Fibroblast of the aortic adventitia (primary cell): ENCODE results near the gene DPP4. TPM values are rescaled to one million over a fixed set of nuclear protein-coding genes. Genes with fewer than 3 reads are reported as not detected.
A peak's percentile ranks its signal among the peaks of the same experiment; 100 is the strongest.

Source experiments
- DNase-seq: peaks from one replicate; pipeline ENCODE4 v3.0.0-alpha.2; 2010; ENCODE audit warnings: low read depth
- H3K4me3 ChIP-seq: 2 replicates; pipeline ENCODE4 v1.5.1; 2011; ENCODE audit warnings: low read depth, mild to moderate bottlenecking, control low read depth, low read length, moderate library complexity
- total RNA-seq: library from RNA; depleted of rRNA; stranded (reverse); fragments of >200 nt; gene quantifications from 2 replicates; pipeline ENCODE4 v1.2.3, GENCODE V29; 2012; ENCODE audit warnings: low replicate concordance
- TF ChIP-seq, protein P1 (sequence below): IDR thresholded peaks from 2 replicates; pipeline ENCODE4 v1.5.1; 2011; ENCODE audit warnings: mild to moderate bottlenecking, low read length, control low read depth, inconsistent platforms; ENCODE audit not compliant: insufficient read depth

DPP4 gene
- total RNA-seq, 1 donor = 203 TPM

DNA sequence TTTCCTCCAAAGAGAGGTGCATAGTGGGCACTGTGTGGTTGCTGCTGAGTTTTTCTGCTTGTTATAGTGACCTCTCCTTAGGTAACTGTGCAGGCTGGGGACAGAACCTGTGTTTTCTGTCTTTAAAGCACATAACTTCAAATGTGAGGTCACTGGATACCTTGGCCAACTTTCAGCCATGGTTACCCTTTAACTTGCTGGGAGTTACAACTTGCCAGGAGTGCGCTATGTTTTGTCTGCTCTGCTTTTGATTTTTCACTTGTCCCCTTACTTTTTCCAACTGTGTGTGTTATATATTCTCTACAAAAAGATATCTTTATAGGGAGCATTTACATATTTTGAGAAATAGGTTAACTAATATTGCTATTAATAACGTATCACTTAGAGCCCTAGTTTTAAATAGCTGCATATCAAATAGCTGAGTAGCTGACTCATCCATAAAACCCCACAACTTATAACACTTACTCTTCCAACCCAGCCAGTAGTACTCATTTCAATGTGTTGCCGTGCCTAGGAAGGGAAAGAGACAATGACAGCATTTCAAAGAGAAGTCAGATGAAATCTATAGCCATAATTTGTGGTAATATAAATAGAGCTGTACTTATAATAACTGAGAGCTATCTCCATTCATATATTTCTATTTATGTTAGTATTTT, 51.6 kb downstream of the DPP4 start:
- TF ChIP-seq, protein P1, sequence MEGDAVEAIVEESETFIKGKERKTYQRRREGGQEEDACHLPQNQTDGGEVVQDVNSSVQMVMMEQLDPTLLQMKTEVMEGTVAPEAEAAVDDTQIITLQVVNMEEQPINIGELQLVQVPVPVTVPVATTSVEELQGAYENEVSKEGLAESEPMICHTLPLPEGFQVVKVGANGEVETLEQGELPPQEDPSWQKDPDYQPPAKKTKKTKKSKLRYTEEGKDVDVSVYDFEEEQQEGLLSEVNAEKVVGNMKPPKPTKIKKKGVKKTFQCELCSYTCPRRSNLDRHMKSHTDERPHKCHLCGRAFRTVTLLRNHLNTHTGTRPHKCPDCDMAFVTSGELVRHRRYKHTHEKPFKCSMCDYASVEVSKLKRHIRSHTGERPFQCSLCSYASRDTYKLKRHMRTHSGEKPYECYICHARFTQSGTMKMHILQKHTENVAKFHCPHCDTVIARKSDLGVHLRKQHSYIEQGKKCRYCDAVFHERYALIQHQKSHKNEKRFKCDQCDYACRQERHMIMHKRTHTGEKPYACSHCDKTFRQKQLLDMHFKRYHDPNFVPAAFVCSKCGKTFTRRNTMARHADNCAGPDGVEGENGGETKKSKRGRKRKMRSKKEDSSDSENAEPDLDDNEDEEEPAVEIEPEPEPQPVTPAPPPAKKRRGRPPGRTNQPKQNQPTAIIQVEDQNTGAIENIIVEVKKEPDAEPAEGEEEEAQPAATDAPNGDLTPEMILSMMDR = no peak
- no peak overlapping the region for H3K4me3 ChIP-seq
- DNase-seq = peak; percentile 19

DNA sequence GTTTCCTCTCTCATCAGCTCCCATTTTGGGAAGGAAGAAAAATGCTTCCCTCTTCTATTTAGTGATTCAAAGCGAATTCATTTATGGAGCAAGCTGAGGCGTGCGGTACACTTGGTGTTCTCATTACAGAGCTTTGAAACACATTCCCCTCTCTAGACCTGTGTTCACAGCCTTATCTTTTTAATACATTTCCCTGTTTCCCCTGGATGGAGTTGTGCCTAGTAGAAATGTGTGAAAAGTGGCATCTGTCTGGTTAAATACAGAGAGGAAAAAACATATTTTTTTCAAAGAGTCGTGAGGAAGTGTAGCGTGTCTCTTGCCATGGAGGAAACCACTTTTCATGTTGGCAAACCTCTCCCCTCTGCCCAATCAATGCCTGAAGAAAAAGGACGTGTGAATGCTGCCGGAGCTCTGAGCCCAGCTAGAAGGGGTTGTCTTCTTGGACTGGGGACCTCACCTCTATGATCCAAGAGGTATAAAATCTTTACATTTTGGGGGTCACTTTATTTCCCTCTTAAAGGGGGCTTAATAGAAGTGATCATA, 52.4 kb downstream of the DPP4 start:
- no peak for DNase-seq
- TF ChIP-seq, protein P1 = no peak
- H3K4me3 ChIP-seq = no peak overlapping the region

DNA sequence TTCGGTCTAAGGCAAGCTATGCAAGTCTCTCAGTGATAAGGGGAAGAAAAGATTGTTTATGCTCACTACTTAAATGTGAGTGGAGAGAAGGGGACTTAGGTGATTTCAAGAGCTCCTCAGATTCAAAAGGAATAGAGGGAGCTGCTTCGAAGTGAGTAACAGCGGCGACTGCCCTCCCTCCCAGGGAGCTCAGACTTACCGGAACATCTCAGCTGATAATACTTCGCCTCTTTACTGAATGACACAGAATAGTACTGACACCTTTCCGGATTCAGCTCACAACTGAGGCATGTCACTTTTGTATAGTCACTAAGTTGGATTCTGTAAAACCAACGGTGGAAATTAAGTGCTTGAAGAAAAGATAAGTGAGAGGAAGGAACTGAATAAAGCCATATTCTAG, 55.5 kb downstream of the DPP4 start:
- no peak overlapping the region for H3K4me3 ChIP-seq
- TF ChIP-seq, protein P1 = no peak
- no peak for DNase-seq

DNA sequence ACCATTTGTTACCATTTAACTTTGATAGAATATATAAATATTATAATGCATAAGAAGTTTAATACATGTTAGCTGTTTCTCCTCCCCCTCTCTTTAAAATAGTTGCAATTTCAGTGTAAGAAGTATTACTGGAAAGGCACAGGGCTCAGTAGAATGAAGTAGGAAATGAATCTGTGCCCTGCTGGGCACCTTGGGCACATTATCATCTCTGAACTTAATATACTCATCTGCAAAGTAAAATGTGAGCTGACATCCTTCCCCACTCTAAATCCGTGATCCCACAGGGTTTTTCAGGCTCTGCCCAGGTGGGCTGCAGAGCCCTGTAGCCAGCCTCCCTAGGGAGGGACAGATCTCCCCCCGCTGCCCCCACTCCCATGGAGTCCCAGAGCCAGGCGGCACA, 56.8 kb downstream of the DPP4 start:
- DNase-seq = no peak
- no peak overlapping the region for H3K4me3 ChIP-seq
- TF ChIP-seq, protein P1 = no peak

DNA sequence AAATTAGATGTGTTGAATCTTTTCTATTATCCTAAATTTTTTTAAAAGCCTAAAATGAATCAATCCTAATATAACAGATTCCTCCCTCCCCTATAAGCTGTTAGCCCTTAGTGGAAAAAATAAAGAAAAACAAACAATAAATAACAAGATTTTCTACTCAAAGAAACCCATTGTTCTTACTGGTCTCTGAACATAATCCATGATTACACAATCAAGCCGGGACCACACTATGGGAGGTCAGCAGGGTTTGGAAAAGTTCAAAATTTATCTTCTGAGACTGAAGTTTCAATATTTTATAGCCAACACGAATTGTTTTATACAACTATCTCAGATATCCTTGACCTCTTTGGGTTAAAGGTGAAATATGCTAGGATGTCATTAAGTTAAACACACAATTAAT, 57.9 kb downstream of the DPP4 start:
- TF ChIP-seq, protein P1 = no peak
- H3K4me3 ChIP-seq = no peak overlapping the region
- DNase-seq = no peak

DNA sequence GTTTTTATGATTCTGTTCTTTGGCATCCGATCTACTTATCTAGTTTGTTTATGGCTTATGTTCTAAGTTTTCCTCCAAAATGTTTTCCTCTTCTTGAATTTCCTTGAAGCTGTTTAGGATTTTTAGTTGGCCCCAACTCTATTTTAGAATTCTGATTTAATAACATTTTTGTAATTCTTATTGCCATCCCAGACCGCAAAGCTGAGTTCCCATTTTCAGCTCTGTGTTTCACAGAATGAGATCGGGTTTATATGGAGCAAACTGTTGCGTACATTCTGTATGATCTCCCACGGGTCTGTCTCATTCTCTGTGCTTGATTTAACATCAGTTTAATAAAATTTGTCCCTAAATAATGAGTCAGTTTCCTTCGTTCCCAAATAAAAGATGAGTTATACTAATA, 59.3 kb downstream of the DPP4 start:
- DNase-seq = no peak
- no peak overlapping the region for H3K4me3 ChIP-seq
- TF ChIP-seq, protein P1 = no peak
